HCT116 (cell line): ENCODE results near the gene ATP10B.

Experiments
- ATF3 ChIP-seq: IDR thresholded peaks from 2 replicates; pipeline ENCODE4 v1.6.1; 2012
- EZH2 ChIP-seq: fragments of 200-600 bp; sonication (generic); IDR thresholded peaks from 2 replicates; pipeline ENCODE4 v1.6.1; 2017; ENCODE audit warnings: antibody characterized with exemption, mixed run types
- EZH2phosphoT487 ChIP-seq: fragments of 200-600 bp; IDR thresholded peaks from 2 replicates; pipeline ENCODE4 v1.6.1; 2018; ENCODE audit warnings: antibody characterized with exemption, borderline replicate concordance
- JUND ChIP-seq: IDR thresholded peaks from 2 replicates; pipeline ENCODE4 v1.6.1; 2012
- POLR2A ChIP-seq: IDR thresholded peaks from 2 replicates; pipeline ENCODE4 v1.7.0; 2011; ENCODE audit warnings: borderline replicate concordance; ENCODE audit not compliant: insufficient read depth, insufficient read length; ENCODE audit errors: extremely low read depth
- SIN3A ChIP-seq: IDR thresholded peaks from 2 replicates; pipeline ENCODE4 v1.6.1; 2012; ENCODE audit warnings: low read depth
- TF ChIP-seq, protein P1 (sequence below), 3 experiments: fragments of 200-600 bp in 1 of 3; sonication (generic) in 1 of 3; IDR thresholded peaks in 2 of 3; conservative IDR thresholded peaks in 1 of 3; 2 replicates each; pipeline ENCODE4 v1.5.1; 2012 to 2017; ENCODE audit warnings: low read depth in 2 of 3, low read length in 2 of 3, antibody characterized with exemption in 1 of 3, borderline replicate concordance in 1 of 3, control low read depth in 1 of 3, mild to moderate bottlenecking in 1 of 3, mixed read lengths in 1 of 3, mixed run types in 1 of 3, moderate library complexity in 1 of 3; ENCODE audit not compliant: insufficient read depth in 1 of 3

- TF ChIP-seq, protein P1, sequence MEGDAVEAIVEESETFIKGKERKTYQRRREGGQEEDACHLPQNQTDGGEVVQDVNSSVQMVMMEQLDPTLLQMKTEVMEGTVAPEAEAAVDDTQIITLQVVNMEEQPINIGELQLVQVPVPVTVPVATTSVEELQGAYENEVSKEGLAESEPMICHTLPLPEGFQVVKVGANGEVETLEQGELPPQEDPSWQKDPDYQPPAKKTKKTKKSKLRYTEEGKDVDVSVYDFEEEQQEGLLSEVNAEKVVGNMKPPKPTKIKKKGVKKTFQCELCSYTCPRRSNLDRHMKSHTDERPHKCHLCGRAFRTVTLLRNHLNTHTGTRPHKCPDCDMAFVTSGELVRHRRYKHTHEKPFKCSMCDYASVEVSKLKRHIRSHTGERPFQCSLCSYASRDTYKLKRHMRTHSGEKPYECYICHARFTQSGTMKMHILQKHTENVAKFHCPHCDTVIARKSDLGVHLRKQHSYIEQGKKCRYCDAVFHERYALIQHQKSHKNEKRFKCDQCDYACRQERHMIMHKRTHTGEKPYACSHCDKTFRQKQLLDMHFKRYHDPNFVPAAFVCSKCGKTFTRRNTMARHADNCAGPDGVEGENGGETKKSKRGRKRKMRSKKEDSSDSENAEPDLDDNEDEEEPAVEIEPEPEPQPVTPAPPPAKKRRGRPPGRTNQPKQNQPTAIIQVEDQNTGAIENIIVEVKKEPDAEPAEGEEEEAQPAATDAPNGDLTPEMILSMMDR (IDR thresholded peaks at IDR 0.05 in 2 of 3, conservative IDR thresholded peaks at IDR 0.05 in 1 of 3; ENCODE audit: borderline replicate concordance in 1 of 3, insufficient read depth in 1 of 3, low read depth in 2 of 3, low read length in 2 of 3): no peak
- no peak for TF ChIP-seq POLR2A
- TF ChIP-seq ATF3: no peak
- no peak for TF ChIP-seq EZH2
- no peak for TF ChIP-seq SIN3A
- TF ChIP-seq EZH2phosphoT487: no peak
- no peak for TF ChIP-seq JUND
Observed at GRCh38 chr5:160514866-160515265, 337.1 kb downstream of the ATP10B start.
